ENCODE measurements around the gene SLC22A9. TPM values are rescaled to one million over a fixed set of nuclear protein-coding genes. Genes with fewer than 3 reads are reported as not detected.

Gene SLC22A9
- total RNA-seq, 4 donors from 2014 or later = not detected

- Histone ChIP-seq H3K36me3 (no peaks in the 10 kb centered on the region), H3K4me1 (no peaks in the 10 kb centered on the region), H3K9me3 (peaks cover 0 to 15% (median 0%) of the 10 kb centered on the region in 3 donors), H3K27me3 (no peaks in the 10 kb centered on the region), H3K4me3 (no peak overlapping the region), H3K27ac (no peak overlapping the region)
- no peak for ATAC-seq
- 65 to 76% methylated on average over 4 of the region's 4 CpGs for WGBS, 2 donors (ENCODE audit: low coverage in 1 of 2)
- TF ChIP-seq EP300 (IDR thresholded peaks at IDR 0.05) (no peak), CTCF (IDR thresholded peaks at IDR 0.05) (no peak), POLR2A (IDR thresholded peaks at IDR 0.05) (no peak), POLR2AphosphoS5 (IDR thresholded peaks at IDR 0.05) (no peak)
Observed at GRCh38 chr11:63352144-63352543, 17.4 kb upstream of the SLC22A9 start.

GRCh38 chr11:63362196-63362793, 7.3 kb upstream of the SLC22A9 start:
- Histone ChIP-seq H3K9me3 (peaks cover 0 to 52% (median 0%) of the 10 kb centered on the region in 3 donors), H3K27ac (no peak overlapping the region), H3K4me1 (no peaks in the 10 kb centered on the region), H3K36me3 (no peaks in the 10 kb centered on the region), H3K4me3 (no peak overlapping the region), H3K27me3 (peaks cover 17% of the 10 kb centered on the region)
- no peak for ATAC-seq
- TF ChIP-seq EP300 (IDR thresholded peaks at IDR 0.05) (no peak), POLR2AphosphoS5 (IDR thresholded peaks at IDR 0.05) (no peak), POLR2A (IDR thresholded peaks at IDR 0.05) (no peak), CTCF (IDR thresholded peaks at IDR 0.05) (no peak)
- WGBS, 2 donors (ENCODE audit: low coverage in 1 of 2) = 47 to 60% methylated on average over 1 of the region's 1 CpG

DNA sequence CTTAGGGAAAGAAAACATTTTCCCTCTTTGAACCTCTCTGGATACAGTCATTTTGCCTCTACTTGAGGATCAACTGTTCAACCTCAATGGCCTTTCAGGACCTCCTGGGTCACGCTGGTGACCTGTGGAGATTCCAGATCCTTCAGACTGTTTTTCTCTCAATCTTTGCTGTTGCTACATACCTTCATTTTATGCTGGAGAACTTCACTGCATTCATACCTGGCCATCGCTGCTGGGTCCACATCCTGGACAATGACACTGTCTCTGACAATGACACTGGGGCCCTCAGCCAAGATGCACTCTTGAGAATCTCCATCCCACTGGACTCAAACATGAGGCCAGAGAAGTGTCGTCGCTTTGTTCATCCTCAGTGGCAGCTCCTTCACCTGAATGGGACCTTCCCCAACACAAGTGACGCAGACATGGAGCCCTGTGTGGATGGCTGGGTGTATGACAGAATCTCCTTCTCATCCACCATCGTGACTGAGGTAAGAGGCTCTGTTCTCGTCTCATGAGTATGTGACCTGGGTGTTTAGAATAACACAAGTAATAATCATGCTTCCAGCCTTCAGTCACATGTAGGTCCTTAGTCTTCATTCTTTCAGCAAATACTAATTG, 495 bp downstream of the SLC22A9 start:
- ATAC-seq = no peak
- 72 to 92% methylated on average over 6 to 7 of the region's 7 CpGs for whole genome bisulfite sequencing, 2 donors (ENCODE audit: low coverage in 1 of 2)
- Histone ChIP-seq H3K36me3 (no peaks in the 10 kb centered on the region), H3K9me3 (peaks cover 0 to 11% (median 0%) of the 10 kb centered on the region in 3 donors), H3K4me1 (no peaks in the 10 kb centered on the region), H3K27ac (no peak overlapping the region), H3K27me3 (no peaks in the 10 kb centered on the region), H3K4me3 (no peak overlapping the region)
- no peak for TF ChIP-seq POLR2A (IDR thresholded peaks at IDR 0.05)
- TF ChIP-seq POLR2AphosphoS5 (IDR thresholded peaks at IDR 0.05) = no peak
- no peak for TF ChIP-seq EP300 (IDR thresholded peaks at IDR 0.05)
- no peak for TF ChIP-seq CTCF (IDR thresholded peaks at IDR 0.05)

GRCh38 chr11:63371396-63371795, 1.8 kb downstream of the SLC22A9 start:
- Histone ChIP-seq H3K4me3 (no peak overlapping the region), H3K36me3 (no peaks in the 10 kb centered on the region), H3K27ac (no peak overlapping the region), H3K4me1 (no peaks in the 10 kb centered on the region), H3K27me3 (no peaks in the 10 kb centered on the region), H3K9me3 (peaks cover 0 to 8% (median 0%) of the 10 kb centered on the region in 3 donors)
- 77 to 92% methylated on average over 2 of the region's 2 CpGs for WGBS, 2 donors (ENCODE audit: low coverage in 1 of 2)
- no peak for TF ChIP-seq POLR2A (IDR thresholded peaks at IDR 0.05)
- TF ChIP-seq POLR2AphosphoS5 (IDR thresholded peaks at IDR 0.05) = no peak
- no peak for TF ChIP-seq CTCF (IDR thresholded peaks at IDR 0.05)
- TF ChIP-seq EP300 (IDR thresholded peaks at IDR 0.05) = no peak
- no peak for ATAC-seq

DNA sequence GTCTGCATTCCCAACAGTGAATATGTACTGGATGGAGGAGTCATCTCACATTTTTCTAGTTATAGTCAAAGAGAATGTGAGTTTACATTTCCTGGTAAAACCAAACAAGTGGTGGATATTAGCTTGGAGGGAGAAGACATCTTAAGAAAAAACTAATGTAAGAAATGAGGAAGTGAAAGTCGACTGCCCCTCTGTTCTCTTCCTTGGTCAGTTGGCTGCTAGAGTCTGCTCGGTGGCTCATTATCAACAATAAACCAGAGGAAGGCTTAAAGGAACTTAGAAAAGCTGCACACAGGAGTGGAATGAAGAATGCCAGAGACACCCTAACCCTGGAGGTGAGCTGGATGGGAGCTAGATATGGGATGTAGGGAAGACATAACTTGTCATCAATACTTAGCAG, 5.8 kb downstream of the SLC22A9 start:
- Histone ChIP-seq H3K27me3 (no peaks in the 10 kb centered on the region), H3K4me1 (no peaks in the 10 kb centered on the region), H3K4me3 (no peak overlapping the region), H3K27ac (no peak overlapping the region), H3K9me3 (no peaks in the 10 kb centered on the region), H3K36me3 (no peaks in the 10 kb centered on the region)
- ATAC-seq = no peak
- 29 to 79% methylated on average over 2 of the region's 2 CpGs for WGBS, 2 donors (ENCODE audit: low coverage in 1 of 2)
- TF ChIP-seq CTCF (IDR thresholded peaks at IDR 0.05) (no peak), EP300 (IDR thresholded peaks at IDR 0.05) (no peak), POLR2AphosphoS5 (IDR thresholded peaks at IDR 0.05) (no peak), POLR2A (IDR thresholded peaks at IDR 0.05) (no peak)

Measured in gastroesophageal sphincter (tissue), 4 donors.